Measurements from ENCODE around the gene PHC2. TPM values are rescaled to one million over a fixed set of nuclear protein-coding genes. Genes with fewer than 3 reads are reported as not detected.
A peak's percentile ranks its signal among the peaks of the same experiment; 100 is the strongest.

PHC2 gene
- total RNA-seq, 4 donors from 2014 or later: 77.8 to 81.3 (median 79.5) TPM

- H3K27ac ChIP-seq: no peak overlapping the region
- no peaks in the 10 kb centered on the region for H3K9me3 ChIP-seq
- DNase-seq (ENCODE audit: low spot score in 2 of 2): peak in 1 of 2 donors; percentile 64
- peaks cover 5% of the 10 kb centered on the region for H3K36me3 ChIP-seq
- H3K27me3 ChIP-seq: no peaks in the 10 kb centered on the region
- TF ChIP-seq POLR2AphosphoS5 (IDR thresholded peaks at IDR 0.05) (no peak), EP300 (IDR thresholded peaks at IDR 0.05) (no peak), CTCF (IDR thresholded peaks at IDR 0.05) (no peak), POLR2A (IDR thresholded peaks at IDR 0.05) (no peak)
- H3K4me3 ChIP-seq: no peak overlapping the region
- WGBS: 100% methylated on average over 7 of the region's 9 CpGs
- peaks cover 9% of the 10 kb centered on the region for H3K4me1 ChIP-seq
Measured at GRCh38 chr1:33375316-33375715, 55.6 kb downstream of the PHC2 start.

GRCh38 chr1:33374336-33375105, 56.4 kb downstream of the PHC2 start:
- Histone ChIP-seq H3K27ac (no peak overlapping the region), H3K4me3 (no peak overlapping the region), H3K9me3 (no peaks in the 10 kb centered on the region), H3K36me3 (peaks cover 5% of the 10 kb centered on the region), H3K4me1 (peaks cover 9% of the 10 kb centered on the region), H3K27me3 (no peaks in the 10 kb centered on the region)
- 91% methylated on average over 5 of the region's 5 CpGs for WGBS
- TF ChIP-seq POLR2A (IDR thresholded peaks at IDR 0.05) (no peak), CTCF (IDR thresholded peaks at IDR 0.05) (no peak), POLR2AphosphoS5 (IDR thresholded peaks at IDR 0.05) (no peak), EP300 (IDR thresholded peaks at IDR 0.05) (no peak)
- DNase-seq (ENCODE audit: low spot score in 2 of 2): peak in 1 of 2 donors; percentile 18

- H3K9me3 ChIP-seq: no peaks in the 10 kb centered on the region
- no peaks in the 10 kb centered on the region for H3K27me3 ChIP-seq
- no peak overlapping the region for H3K27ac ChIP-seq
- no peak overlapping the region for H3K4me3 ChIP-seq
- no peak for TF ChIP-seq EP300 (IDR thresholded peaks at IDR 0.05)
- TF ChIP-seq POLR2A (IDR thresholded peaks at IDR 0.05): no peak
- H3K36me3 ChIP-seq: peaks cover 5% of the 10 kb centered on the region
- peak in 1 of 2 donors; percentile 73 for DNase-seq (ENCODE audit: low spot score in 2 of 2)
- H3K4me1 ChIP-seq: peaks cover 9% of the 10 kb centered on the region
- whole genome bisulfite sequencing: 87% methylated on average over 4 of the region's 4 CpGs
Measured at GRCh38 chr1:33373606-33374005, 57.3 kb downstream of the PHC2 start.

GRCh38 chr1:33372677-33373076, 58.2 kb downstream of the PHC2 start:
- Histone ChIP-seq H3K9me3 (no peaks in the 10 kb centered on the region), H3K27ac (no peak overlapping the region), H3K27me3 (no peaks in the 10 kb centered on the region), H3K4me3 (no peak overlapping the region), H3K4me1 (peaks cover 11% of the 10 kb centered on the region), H3K36me3 (peaks cover 5% of the 10 kb centered on the region)
- WGBS: 91% methylated on average over 4 of the region's 4 CpGs
- DNase-seq (ENCODE audit: low spot score in 2 of 2): no peak
- TF ChIP-seq POLR2A (IDR thresholded peaks at IDR 0.05) (no peak), CTCF (IDR thresholded peaks at IDR 0.05) (no peak), EP300 (IDR thresholded peaks at IDR 0.05) (no peak), POLR2AphosphoS5 (IDR thresholded peaks at IDR 0.05) (no peak)

GRCh38 chr1:33372162-33372561, 58.7 kb downstream of the PHC2 start:
- Histone ChIP-seq H3K36me3 (peaks cover 5% of the 10 kb centered on the region), H3K4me3 (no peak overlapping the region), H3K27ac (no peak overlapping the region), H3K9me3 (no peaks in the 10 kb centered on the region), H3K27me3 (no peaks in the 10 kb centered on the region), H3K4me1 (peaks cover 15% of the 10 kb centered on the region)
- no peak for DNase-seq (ENCODE audit: low spot score in 2 of 2)
- 96% methylated on average over 9 of the region's 12 CpGs for WGBS
- TF ChIP-seq EP300 (IDR thresholded peaks at IDR 0.05): no peak
- TF ChIP-seq POLR2A (IDR thresholded peaks at IDR 0.05): no peak
- no peak for TF ChIP-seq POLR2AphosphoS5 (IDR thresholded peaks at IDR 0.05)
- TF ChIP-seq CTCF (IDR thresholded peaks at IDR 0.05): no peak
